Transverse colon (tissue), 4 donors: Measurements from ENCODE around the gene NMB. TPM values are rescaled to one million over a fixed set of nuclear protein-coding genes. Genes with fewer than 3 reads are reported as not detected.
A peak's percentile ranks its signal among the peaks of the same experiment; 100 is the strongest.

Experiments used
- DNase-seq: peaks from one replicate; pipeline ENCODE4 v3.0.0-alpha.2; 2019
- H3K27ac ChIP-seq, 4 donors: fragments of 200-600 bp; sonication (generic); 2 replicates each; pipeline ENCODE4 v1.5.1; 2016 to 2018; ENCODE audit warnings: inconsistent platforms in 4 of 4
- H3K27me3 ChIP-seq: fragments of 200-600 bp; sonication (generic); 2 replicates; pipeline ENCODE4 v1.5.1; 2017; ENCODE audit warnings: inconsistent platforms
- H3K36me3 ChIP-seq, 4 donors: fragments of 200-600 bp; sonication (generic); 2 replicates each; pipeline ENCODE4 v1.5.1; 2017 to 2019; ENCODE audit warnings: inconsistent platforms in 4 of 4
- H3K4me1 ChIP-seq, 4 donors: fragments of 200-600 bp; sonication (generic); 2 replicates each; pipeline ENCODE4 v1.5.1; 2017 to 2020; ENCODE audit warnings: inconsistent platforms in 4 of 4
- H3K4me3 ChIP-seq, 4 donors: fragments of 200-600 bp; sonication (generic); 1 replicate in 1 of 4; 2 replicates in 3 of 4; pipeline versions ENCODE4 v1.5.1 to v1.6.1; 2017 to 2019; ENCODE audit warnings: inconsistent platforms in 4 of 4
- H3K9me3 ChIP-seq, 2 donors: fragments of 200-600 bp; sonication (generic); 2 replicates each; pipeline ENCODE4 v1.5.1; 2017 to 2019; ENCODE audit warnings: inconsistent platforms in 2 of 2
- EP300 ChIP-seq: sonication (generic); formaldehyde crosslinking; IDR thresholded peaks from one replicate; pipeline ENCODE4 v1.6.1; 2017; ENCODE audit warnings: antibody characterized with exemption, low read depth
- POLR2A ChIP-seq: fragments of 450-650 bp; IDR thresholded peaks from one replicate; pipeline ENCODE4 v1.6.1; 2016; ENCODE audit warnings: antibody characterized with exemption, mild to moderate bottlenecking, moderate library complexity
- POLR2AphosphoS5 ChIP-seq, 3 donors: sonication (generic); formaldehyde crosslinking; IDR thresholded peaks; one replicate each; pipeline ENCODE4 v1.6.1; 2016; ENCODE audit warnings: antibody characterized with exemption in 3 of 3
- WGBS, 2 donors: methylation state at CpG; one replicate each; pipeline ENCODE4 v1.1.5; 2018; ENCODE audit warnings: low coverage in 1 of 2; 5-methylcytosine and 5-hydroxymethylcytosine counted together
- in situ Hi-C, 4 donors: fragments of 200-750 bp; cut with MboI; loops; one replicate each; pipeline versions ENCODE4 v1.15.0 to v1.15.1; 2017; ENCODE audit warnings: low sequenced_read_pairs in 3 of 4, low pct_ligation_motif_present in 1 of 4, low pct_unique_long_range_greater_than_20kb in 1 of 4
- intact Hi-C: fragments of 100-400 bp; cut with DNase I; formaldehyde crosslinking; loops from one replicate; pipeline ENCODE4 v1.15.1; 2023; ENCODE audit warnings: low total_unique reads
- total RNA-seq, 4 donors: library from RNA; depleted of rRNA; stranded (reverse); fragments of >200 nt; gene quantifications; one replicate each; pipeline ENCODE4 v1.1.0, GENCODE V29; 2016
- TF ChIP-seq, protein P1 (sequence below), 5 experiments: fragments of 200-600 bp in 3 of 5; fragments of 450-650 bp in 2 of 5; sonication (generic) in 3 of 5; IDR thresholded peaks; 1 replicate in 2 of 5; 2 replicates in 3 of 5; pipeline ENCODE4 v1.5.1; 2016 to 2017; ENCODE audit warnings: antibody characterized with exemption in 5 of 5, inconsistent platforms in 3 of 5, mild to moderate bottlenecking in 2 of 5, moderate library complexity in 1 of 5

The NMB gene
- total RNA-seq, 4 donors from 2014 or later, result 2.3 to 2.4 TPM; not detected in 2

- intact Hi-C loops (no loop called here), in situ Hi-C loops (no loop called here)
- peak; percentile 79 for DNase-seq
- Histone ChIP-seq H3K4me3 (peak overlapping the region; percentile 19 to 70 (median 56)), H3K27ac (peak overlapping the region; percentile 90 to 97 (median 94)), H3K4me1 (peaks cover 18 to 41% (median 27%) of the 10 kb centered on the region in 4 donors), H3K9me3 (no peaks in the 10 kb centered on the region), H3K36me3 (peaks cover 0 to 7% (median 2%) of the 10 kb centered on the region in 4 donors), H3K27me3 (no peaks in the 10 kb centered on the region)
- WGBS, 2 donors, result 1% methylated on average over 67 of the region's 105 CpGs; no CpG with 5 or more reads in 1 of the 2 donors
- TF ChIP-seq POLR2AphosphoS5 (IDR thresholded peaks at IDR 0.05) (peak; percentile 33 to 41 (median 40)), POLR2A (peak; percentile 69), EP300 (no peak)
These were observed 24.4 kb downstream of the NMB start for GRCh38 chr15:84633311-84634227.

- peaks cover 18 to 41% (median 27%) of the 10 kb centered on the region in 4 donors for H3K4me1 ChIP-seq
- DNase-seq, result no peak
- H3K9me3 ChIP-seq, result no peaks in the 10 kb centered on the region
- TF ChIP-seq EP300 (no peak), POLR2AphosphoS5 (IDR thresholded peaks at IDR 0.05) (no peak), POLR2A (no peak)
- TF ChIP-seq, protein P1, sequence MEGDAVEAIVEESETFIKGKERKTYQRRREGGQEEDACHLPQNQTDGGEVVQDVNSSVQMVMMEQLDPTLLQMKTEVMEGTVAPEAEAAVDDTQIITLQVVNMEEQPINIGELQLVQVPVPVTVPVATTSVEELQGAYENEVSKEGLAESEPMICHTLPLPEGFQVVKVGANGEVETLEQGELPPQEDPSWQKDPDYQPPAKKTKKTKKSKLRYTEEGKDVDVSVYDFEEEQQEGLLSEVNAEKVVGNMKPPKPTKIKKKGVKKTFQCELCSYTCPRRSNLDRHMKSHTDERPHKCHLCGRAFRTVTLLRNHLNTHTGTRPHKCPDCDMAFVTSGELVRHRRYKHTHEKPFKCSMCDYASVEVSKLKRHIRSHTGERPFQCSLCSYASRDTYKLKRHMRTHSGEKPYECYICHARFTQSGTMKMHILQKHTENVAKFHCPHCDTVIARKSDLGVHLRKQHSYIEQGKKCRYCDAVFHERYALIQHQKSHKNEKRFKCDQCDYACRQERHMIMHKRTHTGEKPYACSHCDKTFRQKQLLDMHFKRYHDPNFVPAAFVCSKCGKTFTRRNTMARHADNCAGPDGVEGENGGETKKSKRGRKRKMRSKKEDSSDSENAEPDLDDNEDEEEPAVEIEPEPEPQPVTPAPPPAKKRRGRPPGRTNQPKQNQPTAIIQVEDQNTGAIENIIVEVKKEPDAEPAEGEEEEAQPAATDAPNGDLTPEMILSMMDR (IDR thresholded peaks at IDR 0.05), result no peak
- intact Hi-C loops (no loop called here), in situ Hi-C loops (no loop called here)
- H3K36me3 ChIP-seq, result no peaks in the 10 kb centered on the region
- H3K4me3 ChIP-seq, result peak overlapping the region; percentile 51 to 70 (median 53)
- H3K27ac ChIP-seq, result peak overlapping the region; percentile 90 to 97 (median 94)
- H3K27me3 ChIP-seq, result no peaks in the 10 kb centered on the region
- 0 to 37% methylated on average over 1 to 7 of the region's 7 CpGs for WGBS, 2 donors
These were observed 26.2 kb downstream of the NMB start for GRCh38 chr15:84631706-84632272.

GRCh38 chr15:84629033-84629432 lies 29.0 kb downstream of the NMB start:
- Histone ChIP-seq H3K36me3 (no peaks in the 10 kb centered on the region), H3K4me1 (peaks cover 10 to 22% (median 13%) of the 10 kb centered on the region in 4 donors), H3K27ac (no peak overlapping the region), H3K4me3 (no peak overlapping the region), H3K27me3 (no peaks in the 10 kb centered on the region), H3K9me3 (no peaks in the 10 kb centered on the region)
- TF ChIP-seq POLR2A (no peak), POLR2AphosphoS5 (IDR thresholded peaks at IDR 0.05) (no peak), EP300 (no peak)
- TF ChIP-seq, protein P1 (IDR thresholded peaks at IDR 0.05), result no peak
- intact Hi-C loops (no loop called here), in situ Hi-C loops (no loop called here)
- WGBS, 2 donors, result 93 to 94% methylated on average over 8 to 9 of the region's 9 CpGs
- no peak for DNase-seq

DNA sequence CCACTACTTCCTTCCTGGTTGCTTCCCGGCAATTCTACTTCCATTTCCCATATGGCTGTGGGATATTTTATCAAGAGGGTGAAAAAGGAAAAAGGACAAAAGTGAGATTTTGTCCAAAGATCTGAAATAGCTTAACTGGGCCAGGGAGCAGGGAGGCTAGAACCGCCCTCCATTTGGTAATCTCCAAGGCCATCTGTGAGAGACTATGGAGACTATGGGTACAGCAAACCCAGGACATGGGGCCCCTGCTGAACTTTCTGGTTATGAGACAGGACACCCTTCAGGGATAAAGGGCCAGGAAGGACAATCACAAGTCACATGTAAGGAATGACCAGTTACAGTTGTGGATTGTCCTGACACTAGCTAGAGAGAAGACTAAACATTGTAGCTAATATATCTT lies 32.9 kb downstream of the NMB start:
- peaks cover 0 to 33% (median 8%) of the 10 kb centered on the region in 4 donors for H3K36me3 ChIP-seq
- no peaks in the 10 kb centered on the region for H3K27me3 ChIP-seq
- peaks cover 15 to 25% of the 10 kb centered on the region in 2 donors for H3K9me3 ChIP-seq
- H3K27ac ChIP-seq, result no peak overlapping the region
- no peaks in the 10 kb centered on the region for H3K4me1 ChIP-seq
- intact Hi-C loops, result no loop called here
- H3K4me3 ChIP-seq, result no peak overlapping the region
- in situ Hi-C loops, result no loop called here
- TF ChIP-seq, protein P1 (IDR thresholded peaks at IDR 0.05), result no peak
- TF ChIP-seq POLR2A, result no peak
- TF ChIP-seq POLR2AphosphoS5 (IDR thresholded peaks at IDR 0.05), result no peak
- 93% methylated on average over 2 of the region's 2 CpGs; no CpG with 5 or more reads in 1 of the 2 donors for WGBS, 2 donors
- no peak for DNase-seq
